Activated T-helper 2 cell treated with anti-CD3 and anti-CD28 coated beads, Interferon-gamma antibody, Interleukin-2, Interleukin-4, amounts not matched to agents 10 μg/mL and 5 μg/mL and 100 μg/mL, durations not matched to agents 14 hours and 24 hours and 36 hours (primary cell): Measurements from ENCODE around the gene UCP2. TPM values are rescaled to one million over a fixed set of nuclear protein-coding genes. Genes with fewer than 3 reads are reported as not detected.
"Not testable (repeated sequence)": the region's sequence is repeated elsewhere in the genome, so short reads cannot be mapped to it uniquely, and the experiment has no call there.

Source experiments
- DNase-seq: peaks from one replicate; pipeline ENCODE4 v3.0.0; 2021; ENCODE audit warnings: low spot score
- H3K27ac Mint-ChIP-seq: one replicate; pipeline ENCODE4 v1.8.0; 2021; ENCODE audit warnings: mixed read lengths
- H3K27me3 Mint-ChIP-seq: one replicate; pipeline ENCODE4 v1.8.0; 2021; ENCODE audit warnings: low read depth, mixed read lengths
- H3K36me3 Mint-ChIP-seq: one replicate; pipeline ENCODE4 v1.8.0; 2021; ENCODE audit warnings: low read depth, mixed read lengths
- H3K4me1 Mint-ChIP-seq: one replicate; pipeline ENCODE4 v1.8.0; 2021; ENCODE audit warnings: low read depth, mixed read lengths
- H3K4me3 Mint-ChIP-seq: one replicate; pipeline ENCODE4 v1.8.0; 2021; ENCODE audit warnings: low read depth, mild to moderate bottlenecking, moderate library complexity, mixed read lengths
- H3K9me3 Mint-ChIP-seq: one replicate; pipeline ENCODE4 v1.8.0; 2021; ENCODE audit warnings: mixed read lengths
- intact Hi-C: fragments of 100-400 bp; cut with micrococcal nuclease; formaldehyde crosslinking; loops from one replicate; pipeline ENCODE4 v1.15.1; 2023
- total RNA-seq: library from RNA; stranded (reverse); gene quantifications from 2 replicates; pipeline ENCODE4 v1.2.3, GENCODE V29; 2022

UCP2 gene
- total RNA-seq, 1 donor from 2014 or later = 429 TPM

GRCh38 chr11:73997120-73997770, 14.6 kb upstream of the UCP2 start:
- no peak overlapping the region for H3K4me3 Mint-ChIP-seq
- H3K36me3 Mint-ChIP-seq = peaks cover 20% of the 10 kb centered on the region
- intact Hi-C loops = no loop called here
- no peaks in the 10 kb centered on the region for H3K27me3 Mint-ChIP-seq
- no peaks in the 10 kb centered on the region for H3K9me3 Mint-ChIP-seq
- peak overlapping the region; percentile 39 for H3K27ac Mint-ChIP-seq
- H3K4me1 Mint-ChIP-seq = peaks cover 48% of the 10 kb centered on the region
- no peak for DNase-seq

GRCh38 chr11:73996161-73996747, 13.6 kb upstream of the UCP2 start:
- Mint-ChIP-seq H3K27me3 (no peaks in the 10 kb centered on the region), H3K27ac (peak overlapping the region; percentile 96), H3K9me3 (no peaks in the 10 kb centered on the region), H3K4me1 (peaks cover 49% of the 10 kb centered on the region), H3K4me3 (peak overlapping the region; percentile 37), H3K36me3 (peaks cover 13% of the 10 kb centered on the region)
- DNase-seq = no peak
- intact Hi-C loops = no loop called here

GRCh38 chr11:73995731-73996130, 13.1 kb upstream of the UCP2 start:
- Mint-ChIP-seq H3K9me3 (no peaks in the 10 kb centered on the region), H3K4me1 (peaks cover 49% of the 10 kb centered on the region), H3K27me3 (no peaks in the 10 kb centered on the region), H3K27ac (peak overlapping the region; percentile 96), H3K36me3 (peaks cover 10% of the 10 kb centered on the region), H3K4me3 (peak overlapping the region; percentile 37)
- DNase-seq = no peak
- intact Hi-C loops = loop anchor here (1.0 kb wide), 5 partner anchors 10 to 31 kb away; no protein-coding TSS in a partner anchor

- Mint-ChIP-seq H3K27me3 (no peaks in the 10 kb centered on the region), H3K36me3 (peaks cover 7% of the 10 kb centered on the region), H3K4me3 (peak overlapping the region; percentile 37), H3K4me1 (peaks cover 45% of the 10 kb centered on the region), H3K9me3 (no peaks in the 10 kb centered on the region), H3K27ac (peak overlapping the region; percentile 96)
- DNase-seq = no peak
- intact Hi-C loops = loop anchor here (1.0 kb wide), 5 partner anchors 10 to 31 kb away; no protein-coding TSS in a partner anchor
Measured at GRCh38 chr11:73995247-73995646, 12.6 kb upstream of the UCP2 start.

GRCh38 chr11:73991471-73992006, 8.9 kb upstream of the UCP2 start:
- Mint-ChIP-seq H3K4me1 (peaks cover 23% of the 10 kb centered on the region), H3K4me3 (no peak overlapping the region), H3K27ac (no peak overlapping the region), H3K27me3 (no peaks in the 10 kb centered on the region), H3K9me3 (no peaks in the 10 kb centered on the region), H3K36me3 (no peaks in the 10 kb centered on the region)
- DNase-seq = no peak
- intact Hi-C loops = no loop called here

- no peaks in the 10 kb centered on the region for H3K36me3 Mint-ChIP-seq
- intact Hi-C loops = no loop called here
- H3K27ac Mint-ChIP-seq = no peak overlapping the region
- no peak for DNase-seq
- H3K9me3 Mint-ChIP-seq = no peaks in the 10 kb centered on the region
- no peaks in the 10 kb centered on the region for H3K27me3 Mint-ChIP-seq
- no peak overlapping the region for H3K4me3 Mint-ChIP-seq
- H3K4me1 Mint-ChIP-seq = peaks cover 18% of the 10 kb centered on the region
Measured at GRCh38 chr11:73990730-73991129, 8.1 kb upstream of the UCP2 start.

GRCh38 chr11:73989156-73989555, 6.5 kb upstream of the UCP2 start:
- Mint-ChIP-seq H3K4me3 (no peak overlapping the region), H3K27me3 (no peaks in the 10 kb centered on the region), H3K4me1 (peaks cover 17% of the 10 kb centered on the region), H3K9me3 (no peaks in the 10 kb centered on the region), H3K36me3 (no peaks in the 10 kb centered on the region), H3K27ac (no peak overlapping the region)
- intact Hi-C loops = no loop called here
- DNase-seq = no peak

- H3K27me3 Mint-ChIP-seq = no peaks in the 10 kb centered on the region
- H3K9me3 Mint-ChIP-seq = no peaks in the 10 kb centered on the region
- H3K4me3 Mint-ChIP-seq = no peak overlapping the region
- intact Hi-C loops = no loop called here
- H3K4me1 Mint-ChIP-seq = peaks cover 25% of the 10 kb centered on the region
- H3K27ac Mint-ChIP-seq = no peak overlapping the region
- no peak for DNase-seq
- H3K36me3 Mint-ChIP-seq = no peaks in the 10 kb centered on the region
Measured at GRCh38 chr11:73988227-73988626, 5.6 kb upstream of the UCP2 start.

- H3K4me3 Mint-ChIP-seq, H3K27me3 Mint-ChIP-seq, DNase-seq, intact Hi-C loops, H3K9me3 Mint-ChIP-seq: not testable (repeated sequence)
- Mint-ChIP-seq H3K4me1 (peaks cover 20% of the 10 kb centered on the region), H3K27ac (peak overlapping the region; percentile 46), H3K36me3 (peaks cover 20% of the 10 kb centered on the region)
Measured at GRCh38 chr11:73985661-73986060, 3.0 kb upstream of the UCP2 start.

- intact Hi-C loops = loop anchor here (1.0 to 5.0 kb wide), 7 partner anchors 10 to 413 kb away; partner anchors contain the start of genes C2CD3, MRPL48, PGM2L1 and PPME1
- DNase-seq = no peak
- Mint-ChIP-seq H3K27me3 (no peaks in the 10 kb centered on the region), H3K36me3 (peaks cover 37% of the 10 kb centered on the region), H3K9me3 (no peaks in the 10 kb centered on the region), H3K4me1 (peaks cover 33% of the 10 kb centered on the region), H3K4me3 (peak overlapping the region; percentile 100), H3K27ac (peak overlapping the region; percentile 97)
Measured at GRCh38 chr11:73983741-73984538, 1.3 kb upstream of the UCP2 start.

- DNase-seq = peak; percentile 94
- H3K4me3 Mint-ChIP-seq = peak overlapping the region; percentile 100
- H3K27me3 Mint-ChIP-seq = no peaks in the 10 kb centered on the region
- intact Hi-C loops = loop anchor here (1.0 to 5.0 kb wide), 7 partner anchors 9 to 414 kb away; partner anchors contain the start of genes C2CD3, MRPL48, PGM2L1 and PPME1
- peaks cover 45% of the 10 kb centered on the region for H3K36me3 Mint-ChIP-seq
- H3K9me3 Mint-ChIP-seq = no peaks in the 10 kb centered on the region
- H3K4me1 Mint-ChIP-seq = peaks cover 39% of the 10 kb centered on the region
- peak overlapping the region; percentile 97 for H3K27ac Mint-ChIP-seq
Measured at GRCh38 chr11:73982990-73983740, 522 bp upstream of the UCP2 start.
